ENCODE results near the gene FHL5. TPM values are rescaled to one million over a fixed set of nuclear protein-coding genes. Genes with fewer than 3 reads are reported as not detected.
"Not testable (repeated sequence)": the region's sequence is repeated elsewhere in the genome, so short reads cannot be mapped to it uniquely, and the experiment has no call there.

FHL5 gene
- total RNA-seq, 4 donors from 2014 or later = 2.1 to 10.7 (median 3.7) TPM

- Histone ChIP-seq H3K27me3 (no peaks in the 10 kb centered on the region), H3K4me1 (no peaks in the 10 kb centered on the region), H3K27ac (no peak overlapping the region), H3K36me3 (no peaks in the 10 kb centered on the region), H3K9me3 (no peaks in the 10 kb centered on the region), H3K4me3 (no peak overlapping the region)
- no peak for DNase-seq
- TF ChIP-seq CTCF (IDR thresholded peaks at IDR 0.05) (no peak), POLR2A (IDR thresholded peaks at IDR 0.05) (no peak)
Measured at GRCh38 chr6:96624957-96625356, 62.0 kb downstream of the FHL5 start.

- TF ChIP-seq CTCF (IDR thresholded peaks at IDR 0.05) (peak in 4 of 6 experiments; percentile 32 to 38 (median 35)), POLR2A (IDR thresholded peaks at IDR 0.05) (no peak)
- DNase-seq = no peak
- no peaks in the 10 kb centered on the region for H3K9me3 ChIP-seq
- H3K4me3 ChIP-seq = no peak overlapping the region
- no peak overlapping the region for H3K27ac ChIP-seq
- no peaks in the 10 kb centered on the region for H3K36me3 ChIP-seq
- no peaks in the 10 kb centered on the region for H3K4me1 ChIP-seq
- H3K27me3 ChIP-seq = no peaks in the 10 kb centered on the region
Measured at GRCh38 chr6:96626759-96627364, 63.9 kb downstream of the FHL5 start.

GRCh38 chr6:96631248-96631647 lies 68.3 kb downstream of the FHL5 start:
- Histone ChIP-seq H3K4me1 (no peaks in the 10 kb centered on the region), H3K27ac (no peak overlapping the region), H3K4me3 (no peak overlapping the region), H3K9me3 (no peaks in the 10 kb centered on the region), H3K36me3 (no peaks in the 10 kb centered on the region), H3K27me3 (peaks cover 0 to 3% of the 10 kb centered on the region in 2 donors)
- TF ChIP-seq POLR2A (IDR thresholded peaks at IDR 0.05) (no peak), CTCF (IDR thresholded peaks at IDR 0.05) (no peak)
- no peak for DNase-seq

GRCh38 chr6:96637979-96638378 lies 75.1 kb downstream of the FHL5 start:
- not testable (repeated sequence) for H3K4me1 ChIP-seq, H3K27me3 ChIP-seq, DNase-seq, H3K9me3 ChIP-seq, H3K36me3 ChIP-seq, H3K27ac ChIP-seq, H3K4me3 ChIP-seq

GRCh38 chr6:96645106-96645505 lies 82.2 kb downstream of the FHL5 start:
- Histone ChIP-seq H3K9me3 (no peaks in the 10 kb centered on the region), H3K4me1 (no peaks in the 10 kb centered on the region), H3K27ac (no peak overlapping the region), H3K36me3 (no peaks in the 10 kb centered on the region), H3K4me3 (no peak overlapping the region), H3K27me3 (no peaks in the 10 kb centered on the region)
- TF ChIP-seq POLR2A (IDR thresholded peaks at IDR 0.05) = no peak
- no peak for TF ChIP-seq CTCF (IDR thresholded peaks at IDR 0.05)
- no peak for DNase-seq

GRCh38 chr6:96649926-96650325 lies 87.0 kb downstream of the FHL5 start:
- no peak overlapping the region for H3K4me3 ChIP-seq
- H3K27ac ChIP-seq = no peak overlapping the region
- no peak for DNase-seq

More at GRCh38 chr6:96649926-96650325, 87.0 kb downstream of the FHL5 start:
- TF ChIP-seq POLR2A (IDR thresholded peaks at IDR 0.05) (no peak), CTCF (IDR thresholded peaks at IDR 0.05) (no peak)
- H3K9me3 ChIP-seq = no peaks in the 10 kb centered on the region
- H3K27me3 ChIP-seq = no peaks in the 10 kb centered on the region
- no peaks in the 10 kb centered on the region for H3K4me1 ChIP-seq
- no peaks in the 10 kb centered on the region for H3K36me3 ChIP-seq

Data from Peyer's patch (tissue), 4 donors.